HG02981 (cell line): Measurements from ENCODE around the gene NPVF.

Source experiments
- ATAC-seq: cut with Tn5 transposase; IDR thresholded peaks from one replicate; pipeline ENCODE4 v1.9.1; 2021; ENCODE audit warnings: mild to moderate bottlenecking, moderate library complexity; ENCODE audit not compliant: unreplicated experiment

Gene NPVF, protein sequence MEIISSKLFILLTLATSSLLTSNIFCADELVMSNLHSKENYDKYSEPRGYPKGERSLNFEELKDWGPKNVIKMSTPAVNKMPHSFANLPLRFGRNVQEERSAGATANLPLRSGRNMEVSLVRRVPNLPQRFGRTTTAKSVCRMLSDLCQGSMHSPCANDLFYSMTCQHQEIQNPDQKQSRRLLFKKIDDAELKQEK

DNA sequence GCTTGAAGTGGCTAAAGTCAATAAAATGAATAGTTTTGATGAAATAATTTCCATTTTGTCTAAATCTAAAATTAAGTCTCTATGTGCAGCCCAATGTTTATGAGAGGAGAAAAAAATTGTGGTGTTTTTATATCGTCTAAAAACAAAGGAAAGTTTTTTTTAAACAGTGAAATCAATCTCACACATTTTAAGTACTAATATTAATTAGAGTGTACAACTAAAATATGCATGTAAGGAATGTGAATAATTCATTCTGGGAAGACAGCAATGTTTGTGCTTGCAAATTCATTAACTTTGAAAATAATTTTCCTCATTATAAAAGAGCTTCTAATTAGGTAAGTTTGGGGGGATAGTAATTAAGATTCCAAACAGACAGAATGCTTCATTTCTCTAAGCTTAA, at the start of gene NPVF:
NPVF (minus strand) TSS at position 101 of the 400 bp plus-strand sequence; CDS start at position 54, 47 bp downstream.
- ATAC-seq, result no peak

DNA sequence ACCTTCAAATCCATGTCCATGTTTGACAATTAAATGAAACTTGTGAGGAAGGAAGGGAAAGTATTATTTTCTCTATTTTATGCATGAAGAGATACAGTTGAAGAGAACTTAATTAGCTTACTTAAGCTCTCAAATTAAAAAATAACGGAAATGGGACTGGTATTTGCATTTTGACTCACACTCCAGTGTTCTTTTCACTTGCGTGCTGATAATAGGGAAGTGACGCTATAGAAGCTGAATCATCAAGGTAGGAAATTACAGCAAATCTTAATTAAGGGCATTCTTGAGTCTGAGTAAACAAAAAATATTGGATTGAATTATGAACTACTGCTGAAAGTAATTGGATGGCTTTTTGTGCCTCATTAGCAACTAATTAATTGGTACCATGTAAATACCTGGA, 44.0 kb upstream of the NPVF start:
- no peak for ATAC-seq

DNA sequence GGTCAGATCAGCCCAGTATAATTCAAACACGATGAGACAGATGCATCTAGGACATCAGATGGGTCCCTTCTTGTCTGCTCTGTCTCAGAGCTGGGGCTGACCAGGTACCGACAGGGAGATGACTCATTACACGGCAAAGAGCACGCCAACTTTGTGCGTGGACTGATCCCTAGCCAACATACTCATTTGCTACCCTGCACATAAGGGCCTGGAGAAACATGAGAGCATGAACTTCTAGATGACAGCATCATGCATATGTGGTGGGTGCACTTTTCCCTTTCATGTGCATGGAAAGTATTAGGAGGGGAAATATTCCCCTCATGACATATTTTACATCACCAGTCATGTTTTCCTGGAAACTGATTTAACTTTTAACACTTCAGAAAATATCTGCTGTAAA, 35.1 kb upstream of the NPVF start:
- no peak for ATAC-seq

DNA sequence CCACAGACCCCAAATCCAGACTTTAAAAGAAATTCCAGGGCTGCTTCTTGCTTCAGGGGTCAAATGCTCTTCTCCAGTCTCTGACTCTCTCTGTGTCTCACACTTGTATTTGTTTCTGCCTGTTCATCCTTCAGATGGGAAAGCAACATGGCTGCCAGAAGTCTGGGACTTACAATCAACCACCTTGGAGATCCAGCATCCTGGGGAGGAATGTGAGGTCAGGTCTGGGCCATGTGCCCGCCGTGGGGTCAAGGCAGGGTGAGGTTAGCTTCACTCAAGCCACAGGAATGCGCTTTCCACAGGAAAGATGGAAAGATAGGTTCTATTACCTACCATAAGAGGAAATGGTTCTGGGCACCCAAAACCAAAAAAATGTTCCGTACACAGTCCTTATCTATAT, 34.3 kb upstream of the NPVF start:
- no peak for ATAC-seq

DNA sequence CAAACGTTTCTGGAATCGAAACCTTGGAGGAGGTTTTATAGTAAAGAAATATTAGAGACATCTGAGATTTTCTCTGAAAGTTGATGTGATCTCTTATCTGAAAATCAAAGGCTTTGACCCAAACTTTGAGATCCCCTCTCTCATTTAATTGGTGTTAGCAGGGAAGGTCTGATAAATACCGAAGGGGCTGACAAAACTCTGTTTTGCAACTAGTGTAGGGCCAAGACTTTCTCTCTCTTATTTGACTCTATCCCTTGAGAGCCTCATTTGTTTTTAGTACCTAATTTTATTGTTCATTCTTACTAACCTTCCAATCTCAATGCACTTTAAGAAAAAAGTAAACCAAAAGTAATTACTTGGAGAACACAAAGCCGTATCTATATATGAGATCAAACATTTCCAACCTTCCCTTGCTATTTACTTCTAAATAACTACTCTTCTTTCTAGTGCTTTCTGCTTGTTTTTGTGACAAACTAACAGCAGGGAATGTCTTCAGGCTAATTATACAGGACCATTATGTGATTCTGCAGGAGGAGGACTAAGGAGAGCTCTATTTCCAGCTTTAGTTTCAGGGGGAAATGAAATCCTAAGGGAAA, 33.4 kb upstream of the NPVF start:
- ATAC-seq, result no peak

DNA sequence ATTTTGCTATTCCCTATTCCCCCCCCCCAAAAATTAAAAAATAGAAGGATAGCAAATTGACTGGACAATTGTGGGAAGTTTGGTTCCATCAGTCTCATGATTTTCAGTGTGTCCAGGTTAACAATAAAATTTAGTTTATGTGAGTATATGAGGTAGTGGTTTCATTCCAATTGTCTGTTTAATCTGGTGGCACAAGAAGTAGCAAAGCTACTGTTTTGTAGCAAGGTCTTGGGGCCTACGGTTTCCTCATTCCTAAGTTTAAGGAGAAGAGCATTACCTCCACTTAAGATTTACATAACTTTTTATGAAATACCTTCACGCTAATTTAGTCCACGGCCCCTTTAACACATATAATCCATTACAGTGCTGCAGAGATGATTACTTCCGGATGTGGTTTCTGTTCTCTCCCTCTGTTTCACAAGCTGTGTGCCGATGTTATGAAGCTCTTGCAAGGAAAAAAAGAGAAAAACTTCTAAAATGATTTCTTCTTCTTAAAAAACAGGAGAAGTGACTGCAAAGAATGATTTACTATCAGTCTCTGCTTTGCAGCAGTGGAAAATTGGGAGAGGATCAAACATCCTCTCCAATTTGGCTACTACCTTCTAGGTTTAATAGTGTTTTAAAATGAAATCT, 32.7 kb upstream of the NPVF start:
- ATAC-seq, result no peak

DNA sequence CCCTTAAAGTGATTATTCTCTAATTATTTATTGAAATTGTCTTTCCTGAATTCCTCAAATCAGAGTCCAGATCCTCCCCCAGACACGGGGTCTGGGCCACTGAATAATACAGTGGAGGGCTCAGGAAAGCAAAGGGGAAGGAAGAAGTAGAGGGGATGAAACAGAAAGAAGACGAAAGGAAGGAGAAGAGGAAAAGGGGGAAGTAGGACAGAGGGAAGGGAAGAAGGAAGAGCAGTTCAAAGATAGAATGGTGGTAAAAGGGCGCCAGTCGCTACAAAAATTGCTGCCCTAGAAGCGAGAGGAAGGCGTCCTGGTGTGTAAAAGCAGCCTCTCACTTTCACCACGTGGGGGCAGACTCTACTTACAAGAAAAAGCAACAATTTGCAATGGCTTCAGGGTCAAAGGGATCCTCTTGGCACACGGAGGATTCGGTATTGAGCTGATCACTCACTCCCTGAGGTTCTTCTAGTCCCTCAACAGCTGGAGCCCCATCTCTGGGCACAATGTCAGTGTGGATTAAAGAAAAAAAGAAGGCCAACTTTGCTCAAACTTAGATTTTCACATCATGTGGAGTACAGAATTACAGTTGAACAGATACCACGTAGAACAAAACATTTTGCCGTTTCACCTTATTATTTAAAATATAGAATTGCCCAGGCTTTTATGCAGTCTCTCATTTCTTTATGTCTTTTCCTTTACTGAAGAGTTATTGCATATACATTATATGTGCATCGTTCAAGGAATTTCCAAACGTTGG, 31.4 kb upstream of the NPVF start:
- peak; percentile 66 for ATAC-seq

DNA sequence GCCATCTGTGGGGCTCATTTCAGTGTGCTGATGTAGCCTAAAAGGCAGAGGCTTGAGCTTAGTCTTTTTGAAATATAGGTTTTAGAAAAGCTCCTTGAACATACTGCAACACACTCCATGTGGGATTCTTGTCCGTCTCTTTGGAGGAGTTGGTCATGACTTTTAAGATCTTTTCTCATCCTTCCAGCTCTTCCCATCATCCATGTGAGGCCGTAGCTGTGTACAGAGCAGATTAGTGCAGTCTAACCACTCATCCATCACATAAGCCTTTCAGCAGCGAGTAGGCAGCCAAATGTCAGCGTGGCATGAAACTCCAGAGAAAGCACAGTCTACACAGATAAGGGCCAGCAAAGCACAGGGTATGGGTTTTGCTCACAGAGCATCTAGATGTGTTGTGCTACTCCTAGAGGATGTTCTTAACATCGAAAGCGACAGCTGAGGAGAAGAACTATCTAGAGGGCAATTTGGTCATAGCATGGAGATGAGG, 28.1 kb upstream of the NPVF start:
- ATAC-seq, result no peak

DNA sequence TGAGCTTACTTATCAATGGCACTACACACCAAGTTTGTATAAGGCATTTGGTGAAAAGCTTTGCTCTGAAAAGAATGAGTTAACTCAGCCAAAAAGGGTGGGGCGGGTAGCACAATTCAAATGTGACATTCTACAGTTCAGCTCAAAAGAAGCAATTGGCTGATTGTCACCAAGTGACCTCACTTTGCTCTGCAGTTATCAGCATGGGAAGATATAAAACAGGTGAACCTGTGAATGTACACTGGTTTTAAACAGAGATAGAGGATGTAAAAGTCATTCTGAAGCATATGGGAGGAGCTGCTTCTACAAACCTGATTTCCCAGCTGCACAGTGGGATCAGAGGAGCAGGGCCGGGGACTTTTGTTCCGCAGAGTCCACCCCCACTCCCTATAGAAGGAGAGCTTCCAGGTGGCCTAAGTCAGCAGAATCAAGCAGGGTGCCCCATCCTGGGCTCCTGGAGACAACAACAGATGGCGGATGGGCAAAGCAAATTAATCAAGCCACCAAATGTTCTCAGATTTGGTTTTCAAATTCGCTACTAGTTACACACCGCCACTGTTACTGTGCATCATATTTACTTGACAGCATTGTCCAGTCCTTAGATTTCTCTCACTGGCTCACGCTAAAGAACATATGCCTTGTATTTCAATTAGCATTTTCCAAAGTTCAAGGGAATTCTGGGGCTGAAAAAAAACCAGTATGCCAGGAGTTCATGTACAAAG, 27.5 kb upstream of the NPVF start:
- no peak for ATAC-seq

DNA sequence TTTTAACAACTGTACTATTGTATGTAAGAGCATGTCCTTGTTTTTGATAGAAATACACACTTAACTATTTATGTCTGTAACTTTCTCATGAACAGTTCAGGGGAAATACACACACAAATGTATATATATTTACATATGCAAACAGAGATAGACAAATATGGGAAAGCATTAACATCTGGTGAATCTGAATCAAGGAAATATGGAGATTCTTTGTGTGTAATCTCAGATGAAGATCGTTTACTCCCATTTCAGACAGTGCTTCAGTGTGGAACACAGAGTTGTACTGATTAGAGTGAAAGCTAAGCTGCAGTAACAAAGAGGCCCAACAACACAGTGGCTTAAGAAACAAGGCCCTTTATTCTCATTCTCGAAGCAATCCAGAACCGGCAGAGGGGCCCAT, 26.3 kb upstream of the NPVF start:
- ATAC-seq, result no peak

DNA sequence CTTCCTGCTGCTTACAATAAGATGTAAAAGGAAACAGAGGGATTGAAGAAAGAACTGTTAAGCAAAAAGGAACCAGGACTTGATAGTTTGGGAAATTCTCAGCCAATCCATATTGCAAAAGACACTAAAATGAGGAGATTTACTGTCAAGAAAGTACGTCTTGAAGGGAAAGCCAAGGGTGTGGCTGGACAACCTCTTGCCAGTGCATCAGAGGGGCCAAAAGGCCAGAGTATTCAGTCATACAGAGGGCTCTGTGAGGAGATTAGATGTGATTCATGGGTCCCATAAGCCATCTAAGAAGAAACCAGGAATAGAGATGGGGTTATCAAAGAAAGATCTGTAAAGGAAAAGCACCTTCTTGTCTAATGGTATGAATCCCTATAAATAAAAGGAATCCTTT, 25.4 kb upstream of the NPVF start:
- no peak for ATAC-seq

DNA sequence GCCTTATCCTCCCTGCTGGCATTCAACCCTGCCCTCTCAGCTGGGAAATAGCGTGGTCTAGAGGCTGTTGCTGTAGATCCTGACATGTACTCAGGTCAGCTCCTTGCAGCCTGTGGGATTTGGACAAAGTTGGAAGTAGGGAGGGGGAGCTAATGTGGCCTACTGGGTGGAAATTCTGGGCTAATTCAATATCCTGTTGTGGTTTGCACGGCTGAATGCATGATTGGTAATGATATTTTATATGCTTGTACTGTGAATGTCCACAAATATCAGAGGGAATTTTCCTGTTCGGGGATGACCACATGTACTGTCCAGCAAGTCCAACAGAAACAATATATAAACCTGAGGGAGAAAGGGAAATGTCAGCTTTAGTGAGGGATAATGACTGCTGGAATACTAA, 22.1 kb upstream of the NPVF start:
- no peak for ATAC-seq

DNA sequence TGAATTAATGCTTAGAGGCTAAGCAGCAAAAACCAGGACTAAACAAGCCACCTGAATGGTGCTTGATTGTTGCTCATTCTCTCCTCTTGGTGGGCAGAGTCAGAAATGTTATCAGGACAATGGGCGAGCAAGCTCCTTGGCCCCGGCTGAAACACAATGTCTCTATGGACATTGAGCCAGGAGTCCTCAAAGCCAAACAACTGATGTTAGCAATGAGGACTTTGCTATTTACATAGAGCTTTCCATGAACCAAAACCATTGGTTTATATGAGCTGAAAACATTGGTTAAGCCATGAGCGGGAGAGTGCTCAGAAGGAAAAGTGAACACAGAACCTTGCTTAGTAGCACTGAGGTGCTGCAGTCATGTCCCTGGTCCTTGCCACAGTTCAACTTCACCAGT, 21.5 kb upstream of the NPVF start:
- ATAC-seq, result no peak

DNA sequence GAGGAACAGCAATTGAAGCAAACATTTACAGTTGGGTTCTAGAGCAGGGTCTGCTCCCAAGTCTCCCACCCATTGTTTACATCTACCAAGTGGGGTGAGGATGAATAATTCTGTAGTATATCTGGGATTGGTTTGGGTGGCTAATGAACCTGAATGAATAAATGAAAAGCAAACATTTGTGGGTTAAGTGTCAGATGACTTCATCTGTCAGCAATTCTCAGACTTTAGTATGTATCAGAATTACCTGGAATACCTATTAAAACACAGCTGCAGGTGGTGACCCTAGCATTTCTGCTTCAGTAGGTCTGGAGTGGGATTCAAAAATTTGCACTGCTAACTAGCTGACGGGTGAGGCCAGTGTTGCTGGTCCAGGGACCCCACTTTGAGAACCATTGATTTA, 18.0 kb upstream of the NPVF start:
- ATAC-seq, result no peak

DNA sequence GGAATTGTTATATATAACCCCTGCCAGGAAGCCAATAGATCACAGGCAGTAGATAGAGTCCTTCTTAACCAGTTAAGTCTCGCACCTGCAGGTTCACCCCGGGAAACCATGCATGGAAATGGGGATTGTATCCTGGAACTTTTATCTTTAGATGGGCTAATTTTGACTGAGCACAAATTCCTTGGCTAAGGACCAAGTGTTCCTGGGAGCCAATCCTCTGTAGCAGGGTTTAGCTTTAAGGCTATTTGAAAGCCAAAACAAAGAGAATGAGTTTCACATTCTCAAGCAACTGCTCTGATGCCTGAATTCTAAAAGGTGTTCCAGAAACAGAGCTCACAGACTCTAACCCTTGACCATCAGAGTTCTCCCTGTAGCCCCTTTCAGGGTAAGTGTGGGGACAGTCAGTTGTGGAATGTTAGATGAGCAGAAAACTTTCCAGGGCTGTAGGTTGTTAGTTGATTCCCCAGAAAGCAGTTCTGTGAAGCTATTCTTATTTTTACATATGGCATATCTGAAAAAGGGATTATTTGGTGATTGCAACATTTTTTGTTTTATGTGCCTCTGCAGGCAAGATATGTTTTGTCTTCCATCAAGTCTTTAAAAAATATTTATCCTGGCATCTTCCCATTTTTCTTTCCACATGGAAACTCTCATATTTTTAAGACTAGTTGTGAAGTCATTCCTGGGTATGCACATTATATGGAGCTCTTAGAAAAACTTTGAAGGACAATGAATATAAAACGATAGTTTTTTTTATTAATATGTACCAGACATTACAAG, 16.2 kb upstream of the NPVF start:
- no peak for ATAC-seq

DNA sequence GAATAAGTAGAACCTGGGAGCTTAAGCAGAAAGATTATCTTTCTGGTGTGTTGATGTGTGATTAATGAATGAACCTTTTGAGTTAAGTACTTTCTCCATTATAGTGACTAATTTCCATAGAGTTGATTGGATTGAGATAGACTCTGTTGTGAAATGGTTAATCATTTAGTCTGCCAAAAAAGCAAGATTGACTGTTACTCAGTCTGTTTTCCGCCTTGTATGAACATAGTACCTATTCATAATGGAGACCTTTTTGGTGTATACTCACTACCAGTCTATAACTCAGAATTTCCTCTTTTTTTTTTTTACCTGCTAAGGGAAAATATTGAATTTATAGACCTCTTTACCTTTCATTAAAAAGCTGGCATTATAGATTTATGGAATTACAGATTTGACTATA, 14.4 kb upstream of the NPVF start:
- ATAC-seq, result no peak

DNA sequence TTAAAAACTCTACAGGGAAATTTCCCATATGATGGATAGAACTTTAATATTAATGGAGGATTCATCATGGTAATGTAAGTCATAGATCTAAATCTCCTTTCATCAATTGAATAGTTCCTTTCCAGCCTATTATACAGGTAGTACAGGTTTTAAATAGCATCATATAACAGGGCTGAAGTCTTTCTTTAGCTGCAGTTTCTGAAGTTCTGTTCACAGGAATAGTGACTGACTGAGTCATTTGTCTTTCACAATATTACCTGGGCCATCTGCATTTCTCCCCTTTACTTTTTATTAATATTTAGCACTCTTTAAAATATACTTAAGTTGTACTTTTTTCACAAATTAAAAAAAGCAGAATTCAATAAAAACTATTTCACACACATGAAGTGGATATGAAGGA, 12.6 kb upstream of the NPVF start:
- ATAC-seq, result no peak

DNA sequence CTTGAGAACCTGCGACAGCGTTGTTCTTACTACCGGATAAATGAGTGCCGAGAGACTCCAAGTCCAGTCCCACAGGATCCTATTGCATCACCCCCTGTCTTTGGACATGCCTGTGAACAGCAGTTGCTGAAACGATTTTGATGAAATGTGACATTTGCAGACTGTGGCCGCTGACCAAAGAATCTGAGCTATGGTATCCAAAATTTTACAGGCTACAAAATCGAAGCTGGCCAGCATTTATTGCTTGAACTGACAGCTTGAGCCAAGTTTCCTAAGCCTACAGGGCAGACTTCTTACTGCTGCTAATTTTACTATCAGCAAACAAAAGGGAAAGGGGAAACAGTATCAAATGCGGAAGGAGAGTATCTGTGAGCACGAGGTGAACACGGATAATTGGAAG, 12.1 kb upstream of the NPVF start:
- no peak for ATAC-seq

DNA sequence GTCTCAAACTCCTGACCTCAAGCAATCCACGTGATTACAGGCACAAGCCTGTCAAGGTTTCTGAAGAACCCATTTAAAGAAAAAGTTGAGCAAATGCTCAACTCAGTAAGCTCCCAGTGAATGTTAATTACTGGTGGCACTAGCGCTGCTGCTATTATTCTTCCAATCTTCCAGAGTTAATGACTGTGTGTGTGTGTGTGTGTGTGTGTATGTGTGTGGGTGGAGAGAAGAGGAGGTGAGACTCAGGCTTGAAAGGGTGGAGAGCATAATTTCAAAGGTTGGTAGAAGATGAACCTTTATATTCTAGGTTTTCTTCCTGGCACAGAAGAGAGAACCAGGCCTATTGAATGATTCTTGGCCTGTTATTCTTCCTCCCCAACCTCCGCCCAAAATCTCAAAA, 11.6 kb upstream of the NPVF start:
- ATAC-seq, result no peak

DNA sequence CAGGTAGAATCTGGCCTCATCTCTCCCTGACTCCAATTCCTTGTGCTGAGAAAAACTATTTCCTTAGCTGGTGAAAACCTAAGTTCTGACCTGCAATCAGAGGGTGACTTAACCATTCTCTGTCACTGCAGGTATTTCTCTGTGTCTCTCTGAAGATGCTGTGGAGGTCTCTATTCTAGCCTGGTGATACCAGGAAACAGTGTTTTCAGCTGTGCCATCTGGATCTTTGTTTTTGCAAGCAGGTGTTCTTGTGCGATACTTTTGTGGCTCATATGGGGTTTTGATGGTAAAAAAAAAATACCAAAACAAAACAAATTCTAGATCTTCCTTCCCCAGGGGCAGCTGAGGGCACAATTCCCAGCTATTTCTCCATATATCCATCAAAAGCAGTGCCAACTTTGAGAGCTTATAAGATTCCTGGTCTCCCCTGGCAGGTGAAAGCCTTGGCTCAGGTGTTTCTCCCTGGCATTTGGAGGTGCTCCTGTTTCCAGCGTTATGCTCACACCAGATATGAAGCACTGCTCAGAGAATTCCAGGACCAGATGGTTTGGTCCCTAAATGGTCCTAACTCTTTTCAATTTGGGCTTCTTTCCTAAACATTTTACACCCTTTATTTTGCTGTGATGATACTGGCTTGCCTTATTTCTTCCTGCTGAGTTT, 9.9 kb upstream of the NPVF start:
- no peak for ATAC-seq
